Choroid plexus epithelial cell (primary cell): ENCODE data around the gene SORBS1.

ENCODE experiments used
- DNase-seq: peaks from one replicate; pipeline ENCODE4 v3.0.0-alpha.2; 2010; ENCODE audit warnings: low read depth
- H3K4me3 ChIP-seq: 2 replicates; pipeline ENCODE4 v1.5.1; 2011; ENCODE audit warnings: low read depth, mild to moderate bottlenecking, control low read depth, low read length, moderate library complexity
- CTCF ChIP-seq: conservative IDR thresholded peaks from 2 replicates; pipeline ENCODE4 v1.5.1; 2011; ENCODE audit warnings: low read depth, mild to moderate bottlenecking, control low read depth, inconsistent platforms, low read length, moderate library complexity

The SORBS1 gene

DNA sequence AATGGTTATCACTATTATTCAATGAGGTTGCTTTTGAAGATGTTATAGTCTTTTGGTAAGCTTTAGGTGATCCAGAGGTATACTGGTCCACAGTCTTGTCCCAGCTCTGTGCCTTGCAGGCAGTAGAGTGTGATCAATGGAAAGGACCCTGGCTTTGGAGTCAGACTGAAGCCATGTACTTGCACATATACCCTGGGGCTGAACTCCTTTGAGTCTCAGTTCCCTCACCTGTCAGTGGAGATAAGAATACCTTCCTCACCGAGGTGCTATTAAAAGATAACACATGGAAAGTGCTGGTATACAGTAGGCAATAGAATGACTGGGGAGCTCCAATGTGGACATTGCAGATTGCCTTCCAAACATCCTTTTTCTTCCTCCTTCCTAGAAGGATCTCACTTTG is 254.3 kb downstream of the SORBS1 start:
- DNase-seq = no peak
- no peak for TF ChIP-seq CTCF
- H3K4me3 ChIP-seq = no peak overlapping the region

DNA sequence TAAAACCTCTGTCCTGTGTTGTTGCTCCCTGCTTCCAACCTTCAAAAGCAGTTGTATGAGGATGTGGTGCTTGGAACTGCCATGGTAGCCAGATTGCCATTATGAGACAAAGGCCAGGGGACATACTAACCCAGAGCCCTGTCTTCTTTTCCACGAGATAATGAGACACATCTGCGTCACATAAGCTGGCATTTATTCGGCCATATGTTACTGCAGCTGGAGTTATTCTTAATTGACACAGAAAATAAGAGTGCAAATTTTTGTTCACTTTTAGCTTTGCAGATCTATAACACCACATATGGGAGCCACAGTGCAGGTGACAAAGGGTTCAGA is 254.9 kb downstream of the SORBS1 start:
- no peak for DNase-seq
- no peak for TF ChIP-seq CTCF
- no peak overlapping the region for H3K4me3 ChIP-seq

DNA sequence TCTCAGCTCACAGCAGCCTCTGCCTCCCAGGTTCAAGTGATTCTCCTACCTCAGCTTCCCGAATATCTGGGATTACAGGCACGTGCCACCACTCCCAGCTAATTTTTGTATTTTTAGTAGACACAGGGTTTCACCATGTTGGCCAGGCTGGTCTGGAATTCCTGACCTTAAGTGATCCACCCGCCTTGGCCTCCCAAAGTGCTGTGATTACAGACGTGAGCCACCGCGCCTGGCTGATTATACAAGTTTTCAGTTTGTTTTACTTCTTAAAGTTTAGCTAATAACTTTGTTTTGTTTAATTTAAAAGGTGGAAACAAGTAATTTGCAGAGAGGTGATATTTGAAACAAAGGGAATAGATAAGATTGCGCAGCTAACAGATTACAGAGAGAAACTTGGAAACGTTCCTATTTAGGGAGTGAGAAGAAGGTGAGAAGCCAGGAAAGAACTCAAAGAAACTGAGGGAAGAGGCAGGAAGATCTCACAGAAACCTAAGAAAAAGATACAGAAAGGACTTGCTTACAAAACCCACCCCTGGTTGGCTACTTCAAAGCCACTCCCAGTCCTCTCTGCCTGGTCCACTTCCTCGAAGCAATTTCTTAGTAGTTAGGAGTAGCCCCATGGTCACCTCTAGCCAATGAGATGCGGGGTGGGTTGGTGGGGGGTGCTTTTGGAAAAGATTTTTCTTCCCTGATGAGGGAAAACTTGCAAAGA is 255.4 kb downstream of the SORBS1 start:
- no peak for TF ChIP-seq CTCF
- no peak overlapping the region for H3K4me3 ChIP-seq
- DNase-seq = peak; percentile 46

DNA sequence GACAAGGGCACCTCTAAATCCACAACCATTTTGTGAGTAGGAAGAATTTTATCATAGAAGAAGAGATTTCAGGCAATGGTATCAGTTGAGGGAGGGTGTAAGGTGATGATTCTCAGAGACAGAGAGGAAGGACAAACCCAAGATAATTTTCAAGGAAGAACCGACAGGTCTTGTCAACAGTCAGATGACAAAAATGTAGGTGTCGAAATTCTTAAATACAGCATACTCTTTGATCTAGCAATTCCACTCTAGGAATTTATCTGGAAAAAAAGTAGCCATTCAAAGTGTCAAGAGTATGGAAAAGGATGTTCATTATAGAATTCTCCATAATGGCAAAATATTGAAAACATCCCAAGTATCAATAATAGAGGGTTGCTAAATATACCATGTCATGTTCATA is 256.2 kb downstream of the SORBS1 start:
- DNase-seq = no peak
- no peak for TF ChIP-seq CTCF
- H3K4me3 ChIP-seq = no peak overlapping the region

DNA sequence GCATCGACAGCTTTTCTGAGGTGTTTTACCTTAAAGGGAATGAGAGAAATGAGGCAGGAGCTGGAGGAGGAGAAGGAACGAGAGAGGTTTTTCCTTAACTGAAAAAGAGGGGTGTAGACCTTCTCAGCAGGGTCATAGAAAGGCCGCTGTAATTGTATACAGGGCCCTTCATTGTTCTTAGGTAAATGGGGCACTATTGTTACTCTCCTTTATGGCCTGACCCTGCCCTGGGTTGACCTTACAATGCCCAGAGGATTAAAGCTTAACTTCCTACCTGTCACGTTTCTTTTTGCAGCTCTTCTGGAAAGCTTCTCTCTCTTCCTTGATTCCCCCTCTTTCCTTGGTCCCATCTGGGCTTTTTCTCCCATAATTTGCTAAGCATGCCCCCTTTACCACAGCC is 256.7 kb downstream of the SORBS1 start:
- H3K4me3 ChIP-seq = no peak overlapping the region
- no peak for TF ChIP-seq CTCF
- DNase-seq = no peak

DNA sequence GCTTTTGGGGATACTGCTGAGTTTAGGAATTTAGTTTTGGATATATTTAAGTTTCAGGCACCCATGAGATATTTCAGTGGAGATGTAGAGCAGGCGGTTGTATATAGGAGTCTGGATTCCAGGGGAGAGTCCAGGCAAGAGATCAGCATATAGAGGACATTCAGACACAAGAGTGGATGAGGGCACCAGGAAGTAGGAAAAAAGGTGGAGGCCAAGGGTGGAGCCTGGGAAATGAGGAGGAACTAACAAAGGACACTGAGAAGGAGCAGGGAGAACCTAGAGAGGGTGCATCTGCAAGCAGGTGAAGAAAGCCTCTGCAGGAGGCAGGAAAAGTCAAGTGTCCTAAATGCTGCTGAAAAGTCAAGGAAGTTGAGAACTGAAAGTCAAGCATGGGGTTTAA is 257.2 kb downstream of the SORBS1 start:
- H3K4me3 ChIP-seq = no peak overlapping the region
- DNase-seq = no peak
- no peak for TF ChIP-seq CTCF

DNA sequence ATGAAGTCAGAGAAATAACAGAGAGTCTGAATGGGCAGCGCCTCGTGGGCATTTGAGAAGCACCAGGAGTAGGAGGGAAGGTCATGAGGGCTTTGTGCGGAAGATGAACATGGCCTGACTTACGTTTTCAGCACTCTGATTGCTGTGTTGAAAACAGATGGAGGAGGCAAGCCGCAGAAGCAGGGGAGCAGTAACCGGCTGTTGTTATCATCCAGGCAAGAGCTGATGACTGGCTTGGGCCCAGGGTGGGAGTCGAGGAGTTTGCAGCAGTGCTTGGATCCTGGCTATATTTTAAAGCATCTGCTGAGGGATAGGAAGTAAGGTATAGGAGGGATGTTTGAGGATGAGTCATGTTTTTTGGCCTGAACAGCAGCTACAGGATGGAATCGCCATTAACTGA is 257.6 kb downstream of the SORBS1 start:
- no peak overlapping the region for H3K4me3 ChIP-seq
- TF ChIP-seq CTCF = no peak
- no peak for DNase-seq
